HG03025 (cell line): Measurements from ENCODE around the gene SH3RF2.

Experiments used
- ATAC-seq: cut with Tn5 transposase; IDR thresholded peaks from one replicate; pipeline ENCODE4 v1.9.1; 2021; ENCODE audit warnings: mild to moderate bottlenecking, moderate library complexity; ENCODE audit not compliant: unreplicated experiment, low FRiP score

Gene SH3RF2

GRCh38 chr5:146112476-146112875, 176.1 kb downstream of the SH3RF2 start:
- no peak for ATAC-seq
